Measurements from ENCODE around the gene CCDC110. TPM values are rescaled to one million over a fixed set of nuclear protein-coding genes. Genes with fewer than 3 reads are reported as not detected.

The CCDC110 gene
- total RNA-seq, 2 experiments from 2014 or later, result not detected

DNA sequence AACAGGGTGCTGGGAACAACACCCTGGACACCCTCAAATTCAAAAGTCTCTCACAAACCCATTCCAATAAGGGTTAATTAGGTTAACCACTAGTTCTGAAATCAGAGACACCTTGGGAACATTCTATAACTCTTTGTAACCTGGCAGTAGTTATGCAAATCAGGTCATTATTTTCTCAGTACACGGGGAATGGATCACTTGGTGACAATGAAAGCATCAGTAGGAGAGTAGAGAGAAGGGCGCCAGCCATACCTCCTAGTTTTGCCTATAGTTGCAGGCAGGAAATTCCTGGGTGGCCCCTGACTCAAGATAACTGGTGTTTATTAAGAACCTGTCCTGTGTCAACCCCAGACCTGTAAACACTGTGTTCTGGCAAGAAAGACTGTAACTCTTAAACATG is 2.5 kb downstream of the CCDC110 start:
- no peak for DNase-seq
- POLR2A ChIA-PET, result no interaction called here
- Mint-ChIP-seq H3K27me3 (peaks cover 62% of the 10 kb centered on the region), H3K27ac (no peak overlapping the region), H3K4me3 (no peak overlapping the region), H3K36me3 (ENCODE audit: low read depth) (no peaks in the 10 kb centered on the region), H3K9me3 (no peaks in the 10 kb centered on the region), H3K4me1 (peaks cover 11% of the 10 kb centered on the region)
- CTCF ChIA-PET, result interaction anchor here (0.9 kb wide), 1 partner anchor 43 kb away, joined by 3 read pairs; a partner anchor contains a TSS

DNA sequence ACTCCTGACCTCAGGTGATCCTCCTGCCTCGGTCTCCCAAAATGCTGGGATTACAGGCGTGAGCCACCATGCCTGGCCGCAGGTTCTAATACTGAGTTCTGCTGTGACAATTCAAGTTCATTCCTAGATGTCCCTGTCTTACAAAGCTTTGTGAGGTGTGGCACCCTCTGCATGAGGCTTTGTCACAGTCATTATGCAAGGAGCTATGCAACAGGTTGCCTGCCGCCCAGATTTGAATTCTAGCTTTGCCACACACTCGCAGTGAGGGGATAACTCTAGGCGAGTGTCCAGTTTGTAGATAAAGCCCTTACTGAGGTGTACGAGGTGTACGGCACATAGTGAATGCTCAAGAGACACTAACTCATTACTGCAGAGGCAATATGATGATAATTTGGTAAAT is 3.5 kb downstream of the CCDC110 start:
- H3K27ac Mint-ChIP-seq, result no peak overlapping the region
- DNase-seq, result no peak
- POLR2A ChIA-PET, result no interaction called here
- H3K4me3 Mint-ChIP-seq, result no peak overlapping the region
- H3K4me1 Mint-ChIP-seq, result peaks cover 11% of the 10 kb centered on the region
- peaks cover 57% of the 10 kb centered on the region for H3K27me3 Mint-ChIP-seq
- H3K36me3 Mint-ChIP-seq (ENCODE audit: low read depth), result no peaks in the 10 kb centered on the region
- CTCF ChIA-PET, result no interaction called here
- no peaks in the 10 kb centered on the region for H3K9me3 Mint-ChIP-seq

DNA sequence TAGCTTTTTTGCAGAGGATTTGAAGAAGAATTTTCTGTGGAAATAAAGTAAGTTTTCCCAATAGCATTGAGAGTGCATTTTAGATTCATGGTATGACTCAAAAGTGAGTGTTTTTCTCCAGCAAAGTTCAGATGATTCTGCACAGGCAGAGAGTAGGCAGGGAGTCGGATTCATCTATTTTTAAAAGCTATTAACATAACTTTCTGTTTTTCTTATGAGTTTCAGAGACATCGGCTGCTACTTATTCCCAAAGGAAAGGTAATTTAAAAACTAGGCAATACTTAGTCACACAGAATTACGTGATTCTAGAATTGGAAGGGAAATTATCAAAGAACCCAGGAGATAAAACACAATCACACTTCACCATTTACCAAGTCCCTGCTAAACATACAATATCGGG is 4.4 kb downstream of the CCDC110 start:
- POLR2A ChIA-PET, result no interaction called here
- CTCF ChIA-PET, result interaction anchor here (0.8 kb wide), 1 partner anchor 39 kb away, joined by 3 read pairs; no protein-coding TSS in a partner anchor
- H3K4me3 Mint-ChIP-seq, result no peak overlapping the region

DNA sequence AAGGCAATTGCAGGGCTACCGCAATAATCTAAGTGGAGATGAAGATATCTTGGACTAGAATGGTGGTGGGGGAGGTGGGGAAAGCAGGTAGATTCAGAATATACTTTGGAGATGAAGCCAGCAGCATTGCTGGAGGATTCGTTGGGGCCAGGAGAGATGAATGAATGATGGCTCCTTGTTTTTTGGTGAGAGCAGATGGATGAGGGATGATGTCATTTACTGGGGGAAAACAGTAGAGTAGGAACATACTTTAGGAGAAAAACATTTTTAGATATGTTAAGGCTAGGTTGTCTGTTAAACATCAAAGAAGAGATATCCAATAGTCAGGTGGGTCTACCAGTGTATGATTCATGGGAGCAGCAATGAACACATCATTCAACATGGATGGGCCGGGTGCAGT is 5.8 kb downstream of the CCDC110 start:
- POLR2A ChIA-PET, result no interaction called here
- Mint-ChIP-seq H3K27me3 (peaks cover 51% of the 10 kb centered on the region), H3K9me3 (no peaks in the 10 kb centered on the region), H3K4me3 (no peak overlapping the region), H3K36me3 (ENCODE audit: low read depth) (no peaks in the 10 kb centered on the region), H3K27ac (no peak overlapping the region), H3K4me1 (peaks cover 6% of the 10 kb centered on the region)
- DNase-seq, result no peak
- CTCF ChIA-PET, result no interaction called here

More for the DNA sequence above, 4.4 kb downstream of the CCDC110 start:
- Mint-ChIP-seq H3K36me3 (ENCODE audit: low read depth) (no peaks in the 10 kb centered on the region), H3K9me3 (no peaks in the 10 kb centered on the region), H3K27me3 (peaks cover 54% of the 10 kb centered on the region), H3K27ac (no peak overlapping the region), H3K4me1 (peaks cover 9% of the 10 kb centered on the region)
- DNase-seq, result no peak

DNA sequence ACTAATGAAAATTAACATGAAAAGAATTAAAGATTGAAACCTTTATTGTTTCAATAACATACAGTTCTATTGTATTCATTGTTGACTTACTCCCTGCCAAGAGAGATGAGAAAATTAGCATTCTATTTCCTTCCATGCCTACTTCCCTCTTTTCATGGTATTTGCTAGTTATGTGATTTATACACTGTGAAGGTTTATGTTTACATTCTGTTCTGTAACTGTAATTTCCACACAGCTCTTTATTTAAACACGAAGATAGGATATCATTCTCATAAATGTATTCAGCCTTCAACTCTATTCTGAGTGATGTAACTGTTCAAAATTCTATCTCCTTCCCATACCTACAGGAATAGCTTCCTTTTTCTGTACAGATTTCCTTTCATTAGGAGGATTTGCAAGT is 6.6 kb downstream of the CCDC110 start:
- Mint-ChIP-seq H3K4me3 (no peak overlapping the region), H3K9me3 (no peaks in the 10 kb centered on the region), H3K36me3 (ENCODE audit: low read depth) (no peaks in the 10 kb centered on the region), H3K27me3 (peaks cover 53% of the 10 kb centered on the region), H3K4me1 (no peaks in the 10 kb centered on the region), H3K27ac (no peak overlapping the region)
- CTCF ChIA-PET, result no interaction called here
- DNase-seq, result no peak
- POLR2A ChIA-PET, result no interaction called here

DNA sequence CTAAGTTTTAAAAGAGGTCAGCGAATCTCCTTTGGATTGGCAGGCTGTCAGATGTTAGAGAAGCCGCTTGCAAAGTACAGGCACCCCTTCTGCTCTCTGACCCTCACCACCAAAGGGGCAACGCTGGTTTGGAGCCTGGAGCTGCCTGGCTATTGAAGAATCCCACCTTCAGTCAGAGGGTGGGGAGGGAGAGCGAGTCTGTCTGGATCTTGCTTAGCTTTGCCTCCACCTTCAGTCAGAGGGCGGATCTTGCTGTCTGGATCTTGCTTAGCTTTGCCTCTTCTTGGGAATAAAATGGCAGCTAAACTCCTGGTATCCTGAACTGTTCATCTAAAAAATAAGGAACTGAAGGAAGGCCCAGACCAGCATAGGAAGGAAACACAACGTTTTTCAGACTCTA is 7.3 kb downstream of the CCDC110 start:
- H3K9me3 Mint-ChIP-seq, result no peaks in the 10 kb centered on the region
- no peaks in the 10 kb centered on the region for H3K4me1 Mint-ChIP-seq
- H3K4me3 Mint-ChIP-seq, result no peak overlapping the region
- ChIA-PET CTCF (no interaction called here), POLR2A (no interaction called here)
- H3K27ac Mint-ChIP-seq, result no peak overlapping the region
- no peaks in the 10 kb centered on the region for H3K36me3 Mint-ChIP-seq (ENCODE audit: low read depth)
- DNase-seq, result no peak
- peaks cover 52% of the 10 kb centered on the region for H3K27me3 Mint-ChIP-seq

DNA sequence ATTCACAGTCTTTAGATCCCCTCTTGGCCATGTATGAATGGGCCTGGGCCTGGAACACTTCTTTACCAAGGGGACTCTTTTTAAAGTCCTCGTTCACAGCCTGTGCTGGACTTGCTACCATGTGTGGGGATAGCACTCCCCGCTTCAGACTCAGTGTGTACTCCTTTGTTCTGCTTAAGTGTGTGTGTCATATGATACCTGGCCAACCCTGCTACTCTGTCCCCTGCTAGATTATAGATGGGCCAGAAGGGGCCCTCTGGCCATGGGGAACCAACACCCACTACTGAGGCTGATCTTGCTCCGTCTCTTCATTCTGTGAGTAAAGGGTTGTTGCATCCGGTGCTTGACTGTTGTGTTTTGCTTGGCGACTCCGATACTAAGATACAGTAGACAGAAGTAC is 8.0 kb downstream of the CCDC110 start:
- Mint-ChIP-seq H3K9me3 (no peaks in the 10 kb centered on the region), H3K27me3 (peaks cover 52% of the 10 kb centered on the region), H3K4me3 (no peak overlapping the region), H3K36me3 (ENCODE audit: low read depth) (no peaks in the 10 kb centered on the region), H3K27ac (no peak overlapping the region), H3K4me1 (no peaks in the 10 kb centered on the region)
- ChIA-PET CTCF (no interaction called here), POLR2A (no interaction called here)
- DNase-seq, result no peak

DNA sequence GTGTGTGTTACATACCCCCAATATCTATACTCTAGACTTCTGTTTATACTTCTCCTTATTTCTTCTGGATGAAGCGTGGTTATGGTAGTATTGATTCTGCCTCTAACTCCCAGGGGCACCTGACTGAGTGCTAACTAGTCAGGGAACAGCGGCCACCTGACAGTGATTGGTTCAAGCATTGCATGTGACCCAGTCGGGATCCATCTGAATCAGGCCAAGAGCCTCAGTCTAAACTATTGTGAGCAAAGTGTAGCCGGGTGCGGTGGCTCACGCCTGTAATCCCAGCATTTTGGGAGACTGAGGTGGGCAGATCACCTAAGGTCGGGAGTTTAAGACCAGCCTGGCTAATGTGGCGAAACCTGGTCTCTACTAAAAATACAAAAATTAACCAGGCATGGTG is 10.0 kb downstream of the CCDC110 start:
- H3K36me3 Mint-ChIP-seq (ENCODE audit: low read depth), result no peaks in the 10 kb centered on the region
- H3K27ac Mint-ChIP-seq, result no peak overlapping the region
- ChIA-PET POLR2A (no interaction called here), CTCF (interaction anchor here (0.6 kb wide), 1 partner anchor 277 kb away, joined by 3 read pairs; no protein-coding TSS in a partner anchor)
- no peak for DNase-seq
- no peaks in the 10 kb centered on the region for H3K4me1 Mint-ChIP-seq
- H3K4me3 Mint-ChIP-seq, result no peak overlapping the region
- no peaks in the 10 kb centered on the region for H3K9me3 Mint-ChIP-seq
- peaks cover 42% of the 10 kb centered on the region for H3K27me3 Mint-ChIP-seq

DNA sequence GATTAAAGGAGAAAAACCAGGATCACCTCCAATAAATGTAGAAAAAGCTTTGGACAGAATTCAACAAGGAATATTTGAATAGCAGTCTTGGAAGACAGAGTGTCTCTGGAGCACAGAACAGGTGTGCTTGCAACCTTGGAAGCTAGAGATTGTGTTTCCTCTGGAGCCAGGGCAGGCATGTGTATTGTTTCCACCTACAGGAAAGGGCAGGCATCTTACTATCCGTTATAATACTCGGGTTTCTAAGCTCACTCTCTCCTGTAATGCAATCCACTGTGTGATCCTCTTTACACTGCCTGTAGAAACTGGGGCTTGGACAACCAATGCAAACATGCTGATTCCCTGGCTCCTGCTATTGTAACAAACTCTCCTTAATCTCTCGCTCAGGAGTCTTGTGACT is 14.4 kb downstream of the CCDC110 start:
- no peaks in the 10 kb centered on the region for H3K4me1 Mint-ChIP-seq
- H3K4me3 Mint-ChIP-seq, result no peak overlapping the region
- peaks cover 26% of the 10 kb centered on the region for H3K27me3 Mint-ChIP-seq
- H3K27ac Mint-ChIP-seq, result no peak overlapping the region
- H3K36me3 Mint-ChIP-seq (ENCODE audit: low read depth), result no peaks in the 10 kb centered on the region
- ChIA-PET CTCF (no interaction called here), POLR2A (no interaction called here)
- no peak for DNase-seq
- H3K9me3 Mint-ChIP-seq, result no peaks in the 10 kb centered on the region

DNA sequence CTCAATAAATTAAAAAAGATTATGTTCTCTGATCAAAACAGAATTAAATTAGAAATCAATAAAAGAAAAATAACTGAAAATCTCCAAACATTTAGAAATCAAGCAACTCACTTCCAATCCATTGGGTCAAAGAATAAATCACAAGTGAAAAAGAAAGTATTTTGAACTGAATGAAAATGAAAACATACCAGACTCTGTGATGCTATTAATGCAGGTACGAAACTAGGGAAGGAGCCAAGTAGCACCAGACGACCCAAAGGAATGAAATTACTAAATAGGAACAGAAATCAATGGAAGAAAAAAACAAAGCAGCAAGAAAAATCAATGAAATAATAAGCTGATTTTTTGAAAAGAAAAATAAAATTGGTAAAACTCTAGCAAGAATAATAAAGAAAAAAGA is 15.4 kb downstream of the CCDC110 start:
- Mint-ChIP-seq H3K27me3 (peaks cover 26% of the 10 kb centered on the region), H3K9me3 (no peaks in the 10 kb centered on the region), H3K36me3 (ENCODE audit: low read depth) (no peaks in the 10 kb centered on the region), H3K4me3 (no peak overlapping the region), H3K4me1 (no peaks in the 10 kb centered on the region), H3K27ac (no peak overlapping the region)
- POLR2A ChIA-PET, result no interaction called here
- CTCF ChIA-PET, result no interaction called here
- no peak for DNase-seq

DNA sequence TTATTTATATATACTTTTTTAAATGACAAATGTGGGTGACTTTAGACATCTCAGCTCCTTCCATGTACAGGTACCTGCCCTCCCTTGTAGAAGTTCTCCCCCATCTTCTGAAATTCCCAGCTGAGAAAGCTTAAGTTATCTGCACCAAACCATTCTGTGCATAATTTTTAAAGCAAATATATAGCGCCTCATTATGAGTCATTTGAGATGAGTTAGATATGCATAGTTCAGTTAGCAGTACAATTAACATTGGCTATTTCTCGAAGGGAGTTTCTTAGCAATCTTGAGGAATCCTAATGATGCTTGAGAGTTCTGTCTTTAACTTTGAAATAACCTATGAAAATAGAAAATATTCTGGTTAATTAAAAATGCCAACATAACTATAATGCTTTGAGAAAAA is 26.3 kb downstream of the CCDC110 start:
- Mint-ChIP-seq H3K4me1 (no peaks in the 10 kb centered on the region), H3K36me3 (ENCODE audit: low read depth) (no peaks in the 10 kb centered on the region), H3K4me3 (no peak overlapping the region), H3K27me3 (peaks cover 5% of the 10 kb centered on the region), H3K27ac (no peak overlapping the region), H3K9me3 (no peaks in the 10 kb centered on the region)
- ChIA-PET POLR2A (no interaction called here), CTCF (interaction anchor here (0.6 kb wide), 1 partner anchor 18 kb away, joined by 3 read pairs; no protein-coding TSS in a partner anchor)
- DNase-seq, result no peak

DNA sequence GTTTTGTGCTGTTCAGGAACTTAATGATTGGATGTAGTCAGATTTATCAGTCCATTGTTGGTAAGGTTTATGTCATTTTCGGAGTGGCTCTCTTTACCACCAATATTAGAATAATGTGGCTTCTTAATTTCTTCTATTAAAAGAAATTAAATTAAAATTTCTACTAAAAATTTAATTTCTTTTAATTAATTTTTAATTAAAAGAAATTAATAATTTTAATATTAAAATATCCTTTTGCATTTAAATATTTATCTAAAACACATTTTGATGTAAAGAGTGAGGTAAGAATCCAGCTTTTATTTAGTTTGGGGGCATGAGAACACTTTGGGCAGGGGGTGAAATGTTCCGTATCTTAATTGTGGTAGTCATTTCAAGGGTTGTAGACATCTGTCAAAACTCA is 30.1 kb downstream of the CCDC110 start:
- POLR2A ChIA-PET, result no interaction called here
- H3K9me3 Mint-ChIP-seq, result no peaks in the 10 kb centered on the region
- CTCF ChIA-PET, result no interaction called here
- H3K27ac Mint-ChIP-seq, result no peak overlapping the region
- peaks cover 5% of the 10 kb centered on the region for H3K27me3 Mint-ChIP-seq
- no peaks in the 10 kb centered on the region for H3K36me3 Mint-ChIP-seq (ENCODE audit: low read depth)
- no peaks in the 10 kb centered on the region for H3K4me1 Mint-ChIP-seq
- no peak overlapping the region for H3K4me3 Mint-ChIP-seq
- no peak for DNase-seq

DNA sequence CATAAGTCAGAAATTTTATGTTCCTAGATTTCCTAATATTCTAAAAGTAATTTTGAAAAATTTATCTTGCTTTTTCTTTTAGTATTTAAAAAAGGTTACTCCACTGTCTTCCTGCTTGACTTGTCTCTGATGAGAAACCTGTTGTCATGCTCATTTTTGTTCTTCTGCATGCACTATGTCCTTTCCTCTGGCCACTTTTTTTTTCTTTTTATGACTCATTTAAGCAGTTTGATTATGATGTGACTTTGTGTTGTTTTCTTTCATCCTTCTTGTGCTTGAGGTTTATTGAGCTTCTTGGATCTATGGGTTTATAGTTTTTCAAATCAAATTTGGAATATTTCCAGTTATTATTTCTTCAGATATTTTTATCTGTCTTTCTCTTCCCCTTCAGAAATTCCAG is 33.7 kb downstream of the CCDC110 start:
- ChIA-PET POLR2A (interaction anchor here (0.6 kb wide), 1 partner anchor 1418 kb away, joined by 3 read pairs; no protein-coding TSS in a partner anchor), CTCF (no interaction called here)
- H3K27me3 Mint-ChIP-seq, result peaks cover 8% of the 10 kb centered on the region
- H3K4me3 Mint-ChIP-seq, result no peak overlapping the region
- H3K4me1 Mint-ChIP-seq, result no peaks in the 10 kb centered on the region
- H3K36me3 Mint-ChIP-seq (ENCODE audit: low read depth), result no peaks in the 10 kb centered on the region
- H3K27ac Mint-ChIP-seq, result no peak overlapping the region
- DNase-seq, result no peak
- H3K9me3 Mint-ChIP-seq, result no peaks in the 10 kb centered on the region

DNA sequence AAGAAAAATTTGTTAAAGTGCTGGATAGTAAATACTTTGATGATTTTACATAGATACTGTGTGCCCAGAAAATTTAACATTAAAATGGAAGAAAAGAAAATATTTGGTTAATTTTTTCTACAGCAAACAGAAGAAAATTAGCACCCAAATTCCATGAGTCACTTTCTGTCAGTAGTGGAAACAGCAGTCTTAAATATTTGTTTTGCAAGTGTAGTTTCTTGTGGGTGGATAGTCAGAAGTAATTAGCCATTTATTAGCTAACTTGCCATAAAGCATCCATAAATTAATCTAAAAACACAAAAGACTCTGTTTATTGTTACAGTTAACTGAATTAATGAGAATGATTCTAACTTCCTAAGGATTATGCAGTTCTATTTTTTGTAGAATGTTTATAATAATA is 36.1 kb downstream of the CCDC110 start:
- H3K4me3 Mint-ChIP-seq, result no peak overlapping the region

More for the DNA sequence above, 36.1 kb downstream of the CCDC110 start:
- DNase-seq, result no peak
- H3K27ac Mint-ChIP-seq, result no peak overlapping the region
- H3K4me1 Mint-ChIP-seq, result no peaks in the 10 kb centered on the region
- H3K9me3 Mint-ChIP-seq, result no peaks in the 10 kb centered on the region
- H3K36me3 Mint-ChIP-seq (ENCODE audit: low read depth), result no peaks in the 10 kb centered on the region
- peaks cover 9% of the 10 kb centered on the region for H3K27me3 Mint-ChIP-seq
- ChIA-PET POLR2A (no interaction called here), CTCF (no interaction called here)

Data from activated CD4-positive, alpha-beta T cell treated with anti-CD3 and anti-CD28 coated beads, Interleukin-2, amount 10 ng/mL, durations not matched to agents 7 days and 5 days (primary cell).